Hepatocyte (in vitro differentiated cells): ENCODE data around the gene KLRF2. TPM values are rescaled to one million over a fixed set of nuclear protein-coding genes. Genes with fewer than 3 reads are reported as not detected.

Experiments
- DNase-seq: peaks from one replicate; pipeline ENCODE4 v3.0.0-alpha.2; 2016; ENCODE audit warnings: low spot score
- H2AFZ ChIP-seq: fragments of 200-600 bp; sonication (generic); 2 replicates; pipeline ENCODE4 v1.6.0; 2016; ENCODE audit warnings: antibody characterized with exemption, mild to moderate bottlenecking
- H3K27ac ChIP-seq: fragments of 200-600 bp; sonication (generic); 2 replicates; pipeline ENCODE4 v1.5.1; 2016; ENCODE audit warnings: mild to moderate bottlenecking
- H3K27me3 ChIP-seq: fragments of 200-600 bp; sonication (generic); 2 replicates; pipeline ENCODE4 v1.6.1; 2016
- H3K36me3 ChIP-seq: fragments of 200-600 bp; sonication (generic); replicated peaks from 2 replicates; pipeline ENCODE4 v1.5.1; 2016; ENCODE audit warnings: low read depth; ENCODE audit not compliant: insufficient read depth
- H3K4me1 ChIP-seq: fragments of 200-600 bp; sonication (generic); 2 replicates; pipeline ENCODE4 v1.5.1; 2016; ENCODE audit warnings: mild to moderate bottlenecking, moderate library complexity; ENCODE audit not compliant: insufficient read depth
- H3K4me2 ChIP-seq: fragments of 200-600 bp; sonication (generic); 2 replicates; pipeline ENCODE4 v1.6.0; 2016
- H3K4me3 ChIP-seq: fragments of 200-600 bp; sonication (generic); 2 replicates; pipeline ENCODE4 v1.5.1; 2016; ENCODE audit warnings: mild to moderate bottlenecking
- H3K79me2 ChIP-seq: fragments of 200-600 bp; sonication (generic); 2 replicates; pipeline ENCODE4 v1.6.0; 2017; ENCODE audit warnings: mild to moderate bottlenecking
- H3K9me2 ChIP-seq: fragments of 200-600 bp; sonication (generic); replicated peaks from 2 replicates; pipeline ENCODE4 v1.6.0; 2017; ENCODE audit warnings: mild to moderate bottlenecking; ENCODE audit not compliant: insufficient read depth
- H3K9me3 ChIP-seq: fragments of 200-600 bp; sonication (generic); 2 replicates; pipeline ENCODE4 v1.5.1; 2016; ENCODE audit warnings: low read depth, mild to moderate bottlenecking
- H4K20me1 ChIP-seq: fragments of 200-600 bp; sonication (generic); 2 replicates; pipeline ENCODE4 v1.6.0; 2016; ENCODE audit warnings: mild to moderate bottlenecking; ENCODE audit not compliant: insufficient read depth, poor library complexity, severe bottlenecking
- CTCF ChIP-seq: fragments of 200-600 bp; sonication (generic); IDR thresholded peaks from 2 replicates; pipeline ENCODE4 v1.5.1; 2016; ENCODE audit warnings: antibody characterized with exemption, mild to moderate bottlenecking; ENCODE audit not compliant: poor library complexity
- EZH2 ChIP-seq: fragments of 200-600 bp; sonication (generic); IDR thresholded peaks from 2 replicates; pipeline ENCODE4 v1.6.1; 2016; ENCODE audit warnings: antibody characterized with exemption, mild to moderate bottlenecking, borderline replicate concordance
- EZH2phosphoT487 ChIP-seq: fragments of 200-600 bp; sonication (generic); IDR thresholded peaks from one replicate; pipeline ENCODE4 v1.6.1; 2018; ENCODE audit warnings: antibody characterized with exemption, mild to moderate bottlenecking, low read depth, moderate library complexity; ENCODE audit not compliant: unreplicated experiment, severe bottlenecking
- WGBS: methylation state at CpG from one replicate; pipeline ENCODE4 v1.1.6; 2016; ENCODE audit warnings: low lambda C conversion rate; ENCODE audit errors: missing lambda C conversion rate; 5-methylcytosine and 5-hydroxymethylcytosine counted together
- polyA plus RNA-seq: library from polyadenylated mRNA; unstranded; fragments of >200 nt; fragmentation: Nextera tagmentation; extraction: Ambion mirVana; gene quantifications from 2 replicates; pipeline ENCODE4 v1.2.1, GENCODE V29; 2016
- total RNA-seq: library from RNA; depleted of rRNA; stranded (reverse); fragments of >200 nt; gene quantifications from 2 replicates; pipeline ENCODE4 v1.2.3, GENCODE V29; 2014

Gene KLRF2
- total and polyA plus RNA-seq, 2 experiments from 2014 or later, result not detected

- Histone ChIP-seq H3K27me3 (no peaks in the 10 kb centered on the region), H3K4me3 (no peak overlapping the region), H3K4me2 (peak overlapping the region; percentile 52), H4K20me1 (no peaks in the 10 kb centered on the region), H2AFZ (no peak overlapping the region), H3K27ac (peak overlapping the region; percentile 92), H3K9me3 (no peaks in the 10 kb centered on the region), H3K36me3 (no peaks in the 10 kb centered on the region), H3K79me2 (peaks cover 2% of the 10 kb centered on the region), H3K9me2 (no peaks in the 10 kb centered on the region), H3K4me1 (peaks cover 23% of the 10 kb centered on the region)
- 58% methylated on average over 7 of the region's 7 CpGs for WGBS
- no peak for TF ChIP-seq EZH2
- no peak for TF ChIP-seq CTCF
- no peak for TF ChIP-seq EZH2phosphoT487
- DNase-seq, result peak; percentile 74
Measured at GRCh38 chr12:9910716-9911421, 29.6 kb downstream of the KLRF2 start.

- H3K27ac ChIP-seq, result peak overlapping the region; percentile 92
- H3K4me1 ChIP-seq, result peaks cover 23% of the 10 kb centered on the region
- no peak overlapping the region for H3K4me3 ChIP-seq
- H3K79me2 ChIP-seq, result peaks cover 2% of the 10 kb centered on the region
- no peaks in the 10 kb centered on the region for H3K9me3 ChIP-seq
- no peaks in the 10 kb centered on the region for H3K9me2 ChIP-seq
- no peaks in the 10 kb centered on the region for H4K20me1 ChIP-seq
- H3K27me3 ChIP-seq, result no peaks in the 10 kb centered on the region
- TF ChIP-seq CTCF (no peak), EZH2phosphoT487 (no peak), EZH2 (no peak)
- DNase-seq, result no peak
- no peaks in the 10 kb centered on the region for H3K36me3 ChIP-seq
- peak overlapping the region; percentile 6 for H2AFZ ChIP-seq
- peak overlapping the region; percentile 52 for H3K4me2 ChIP-seq
Measured at GRCh38 chr12:9911708-9912107, 30.4 kb downstream of the KLRF2 start.

GRCh38 chr12:9919443-9919842, 38.2 kb downstream of the KLRF2 start:
- H3K9me2 ChIP-seq, result no peaks in the 10 kb centered on the region
- H3K4me1 ChIP-seq, result no peaks in the 10 kb centered on the region
- 91% methylated on average over 3 of the region's 3 CpGs for WGBS
- H3K36me3 ChIP-seq, result peaks cover 4% of the 10 kb centered on the region
- H3K9me3 ChIP-seq, result no peaks in the 10 kb centered on the region
- H4K20me1 ChIP-seq, result no peaks in the 10 kb centered on the region
- no peak overlapping the region for H3K4me2 ChIP-seq
- no peak overlapping the region for H2AFZ ChIP-seq
- no peak for TF ChIP-seq EZH2phosphoT487
- TF ChIP-seq CTCF, result no peak
- TF ChIP-seq EZH2, result no peak
- no peaks in the 10 kb centered on the region for H3K27me3 ChIP-seq
- no peak for DNase-seq
- no peak overlapping the region for H3K27ac ChIP-seq
- H3K79me2 ChIP-seq, result no peaks in the 10 kb centered on the region
- no peak overlapping the region for H3K4me3 ChIP-seq
